Activated CD4-positive, alpha-beta T cell treated with anti-CD3 and anti-CD28 coated beads, Interleukin-2, amount 50 U/mL, for 4 hours (primary cell): Measurements from ENCODE around the gene MARCKSL1.
"Not testable (repeated sequence)": the region's sequence is repeated elsewhere in the genome, so short reads cannot be mapped to it uniquely, and the experiment has no call there.

ENCODE experiments used
- DNase-seq, 2 experiments: peaks; one replicate each; pipeline ENCODE4 v3.0.0-alpha.2; 2020

Gene MARCKSL1, protein sequence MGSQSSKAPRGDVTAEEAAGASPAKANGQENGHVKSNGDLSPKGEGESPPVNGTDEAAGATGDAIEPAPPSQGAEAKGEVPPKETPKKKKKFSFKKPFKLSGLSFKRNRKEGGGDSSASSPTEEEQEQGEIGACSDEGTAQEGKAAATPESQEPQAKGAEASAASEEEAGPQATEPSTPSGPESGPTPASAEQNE

GRCh38 chr1:32335790-32336590 lies at the start of gene MARCKSL1:
MARCKSL1 (minus strand) TSS chr1:32336233; CDS start chr1:32336033, 200 bp downstream.
- DNase-seq = peak; percentile 83 to 84

DNA sequence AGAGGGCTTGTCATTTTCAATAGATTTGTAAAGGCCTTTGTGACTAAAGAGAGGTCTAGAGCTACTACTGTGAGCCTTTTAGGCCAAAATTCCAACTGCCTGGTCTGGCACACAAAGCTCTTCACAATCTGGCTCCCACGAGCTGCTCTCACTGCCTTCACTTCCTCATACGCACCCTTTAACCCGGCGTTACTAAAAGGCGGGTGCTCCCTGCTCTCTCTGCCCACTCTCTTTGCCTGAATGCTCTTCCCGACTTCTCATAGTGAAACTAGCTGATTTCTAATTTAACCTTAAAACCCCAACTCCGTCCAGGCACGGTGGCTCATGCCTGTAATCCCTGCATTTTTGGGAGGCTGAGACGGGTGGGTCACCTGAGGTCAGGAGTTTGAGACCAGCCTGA lies 44.0 kb upstream of the MARCKSL1 start:
- DNase-seq = no peak

DNA sequence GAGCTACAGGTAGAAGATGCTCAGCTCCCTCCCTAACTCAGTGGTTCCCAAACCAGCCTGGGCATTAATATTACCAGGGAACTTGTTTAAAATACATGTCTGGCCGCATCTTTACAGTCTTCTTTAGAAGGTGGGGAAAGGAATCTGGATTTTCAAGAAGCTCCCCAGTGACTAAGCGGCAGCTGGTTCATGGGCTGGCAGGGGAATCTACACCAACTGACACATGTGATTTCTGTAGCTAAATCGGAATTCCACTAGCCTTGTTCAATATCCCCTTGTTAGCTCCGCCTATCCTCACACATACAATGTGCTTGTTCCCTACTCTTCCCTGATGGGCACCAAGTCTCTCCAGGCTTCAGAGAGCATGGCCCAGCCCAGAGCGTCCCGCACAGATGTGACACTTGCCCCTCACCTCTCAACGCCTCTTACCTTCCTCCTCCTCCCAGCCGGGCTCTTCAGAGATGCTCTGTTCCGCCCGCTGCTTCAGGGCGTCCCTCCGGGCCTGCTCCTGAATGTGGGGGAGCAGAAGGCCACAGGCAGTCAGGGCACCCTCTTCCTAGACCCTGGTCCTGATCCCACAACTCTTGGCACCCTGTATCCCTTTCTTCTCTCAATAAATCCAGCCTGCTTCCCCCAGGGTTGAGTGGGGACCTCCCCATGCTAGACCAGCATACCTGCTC lies 41.6 kb upstream of the MARCKSL1 start:
- no peak for DNase-seq

DNA sequence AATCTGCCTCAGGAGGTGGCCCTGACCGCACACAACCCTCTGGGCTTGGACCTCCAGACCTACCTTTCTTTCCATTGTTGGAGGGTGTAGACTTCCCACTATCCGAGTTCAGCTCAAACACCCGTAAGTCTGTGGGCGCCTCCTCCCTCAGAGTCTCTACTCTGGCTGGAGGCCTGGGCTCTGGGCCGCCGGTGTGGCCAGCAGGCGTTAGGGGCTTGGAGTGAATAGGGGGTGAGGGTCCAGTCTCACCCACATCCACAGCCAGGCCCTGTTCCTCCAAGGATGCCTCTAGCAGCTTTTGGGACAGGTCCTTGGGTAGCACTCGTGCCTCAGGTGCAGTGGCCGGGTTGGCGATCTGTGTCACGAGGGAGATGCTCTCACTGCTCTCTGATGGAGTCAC lies 40.2 kb upstream of the MARCKSL1 start:
- DNase-seq = no peak

DNA sequence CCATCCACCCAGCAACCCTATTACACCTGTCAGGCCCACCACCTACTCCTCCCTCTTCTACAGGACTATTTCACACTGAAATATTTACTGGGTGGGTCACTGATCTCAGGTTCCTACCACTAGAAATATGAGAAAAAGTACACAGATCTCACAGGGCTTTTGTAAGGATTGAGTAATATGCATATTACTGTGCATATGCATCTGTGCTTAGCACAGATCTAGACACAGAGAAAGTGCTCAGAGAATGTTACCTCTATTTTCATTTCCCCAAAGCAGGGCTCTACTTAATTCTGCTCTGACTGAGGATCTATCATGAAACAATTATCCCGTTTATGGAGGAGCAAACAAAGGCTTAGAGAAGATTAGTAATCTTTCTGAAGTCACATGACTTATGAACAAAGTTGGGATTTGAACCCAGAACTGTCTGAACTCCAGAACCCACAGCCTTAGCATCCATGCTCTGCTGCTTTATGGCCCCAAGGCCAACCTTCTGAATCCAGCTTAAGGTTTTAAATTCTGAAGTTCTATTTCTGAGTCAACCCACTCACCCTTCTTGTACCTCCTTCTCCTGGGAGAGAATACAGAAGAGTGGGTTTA lies 38.1 kb upstream of the MARCKSL1 start:
- DNase-seq = no peak

DNA sequence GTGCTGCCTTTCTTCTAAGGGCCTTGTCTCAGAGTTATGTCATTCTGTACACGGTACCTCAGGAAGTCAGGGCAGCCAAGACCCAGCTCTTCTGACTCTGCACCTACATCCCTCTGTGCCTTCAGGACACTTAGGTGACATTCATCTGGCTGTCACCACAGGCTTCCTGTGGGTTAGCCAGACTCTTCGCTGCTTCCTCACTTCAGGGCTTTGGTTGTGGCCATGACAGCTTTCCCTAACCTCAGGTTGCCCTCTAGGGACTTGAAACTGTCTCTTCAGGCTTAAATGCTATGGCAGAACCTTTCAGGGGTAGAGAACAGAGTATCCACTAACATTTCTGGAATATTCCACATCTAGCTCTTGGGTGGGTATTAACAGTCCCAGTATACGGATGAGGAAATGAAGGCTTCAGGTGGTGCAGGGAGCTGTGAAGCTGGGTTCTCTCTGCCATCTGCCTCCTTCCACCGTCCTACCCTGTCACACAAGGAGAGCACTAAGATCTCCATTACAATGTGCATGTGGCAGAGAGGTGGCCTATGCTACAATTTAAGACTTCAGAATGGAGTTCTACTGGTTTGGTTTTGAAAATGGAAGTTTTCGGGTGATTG lies 36.2 kb upstream of the MARCKSL1 start:
- peak; percentile 22 to 36 for DNase-seq

- DNase-seq = no peak
These were observed 32.0 kb upstream of the MARCKSL1 start for GRCh38 chr1:32367912-32368635.

GRCh38 chr1:32365445-32365844 lies 29.4 kb upstream of the MARCKSL1 start:
- DNase-seq = no peak

DNA sequence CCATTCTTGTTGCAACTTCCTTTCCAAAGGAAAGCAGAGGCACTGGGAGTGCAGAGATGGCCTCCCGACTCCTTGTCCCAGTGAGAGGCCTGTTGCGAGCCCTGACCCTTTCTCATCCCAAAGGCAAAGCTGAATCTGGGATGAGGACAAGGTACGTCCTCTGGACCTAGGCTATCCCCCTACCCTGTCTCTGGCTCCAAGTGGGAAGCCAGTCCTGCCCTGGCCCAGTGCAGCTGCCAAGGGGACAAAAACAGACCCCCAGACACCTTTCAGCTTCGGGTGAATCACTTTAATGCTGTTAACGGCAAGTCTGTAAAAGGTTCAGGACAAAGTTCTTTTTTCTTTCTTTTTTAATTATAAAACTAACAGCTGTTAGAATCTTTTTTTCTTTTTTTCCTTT lies 28.8 kb upstream of the MARCKSL1 start:
- DNase-seq = no peak

GRCh38 chr1:32363713-32364112 lies 27.7 kb upstream of the MARCKSL1 start:
- DNase-seq = no peak

- no peak for DNase-seq
These were observed 26.7 kb upstream of the MARCKSL1 start, which contains the start of the genes FAM229A and TSSK3 for GRCh38 chr1:32362474-32363313. FAM229A (minus strand) TSS chr1:32362485; CDS start chr1:32362091, 394 bp downstream. TSSK3 (plus strand) TSS chr1:32362539; CDS start chr1:32362702, 163 bp downstream.

GRCh38 chr1:32361674-32362473 lies 25.8 kb upstream of the MARCKSL1 start:
- DNase-seq = peak in 1 of 2 experiments; percentile 33

- no peak for DNase-seq
These were observed 25.3 kb upstream of the MARCKSL1 start for GRCh38 chr1:32361308-32361673.

GRCh38 chr1:32358435-32358834 lies 22.4 kb upstream of the MARCKSL1 start:
- no peak for DNase-seq

GRCh38 chr1:32357614-32358013 lies 21.6 kb upstream of the MARCKSL1 start:
- no peak for DNase-seq

DNA sequence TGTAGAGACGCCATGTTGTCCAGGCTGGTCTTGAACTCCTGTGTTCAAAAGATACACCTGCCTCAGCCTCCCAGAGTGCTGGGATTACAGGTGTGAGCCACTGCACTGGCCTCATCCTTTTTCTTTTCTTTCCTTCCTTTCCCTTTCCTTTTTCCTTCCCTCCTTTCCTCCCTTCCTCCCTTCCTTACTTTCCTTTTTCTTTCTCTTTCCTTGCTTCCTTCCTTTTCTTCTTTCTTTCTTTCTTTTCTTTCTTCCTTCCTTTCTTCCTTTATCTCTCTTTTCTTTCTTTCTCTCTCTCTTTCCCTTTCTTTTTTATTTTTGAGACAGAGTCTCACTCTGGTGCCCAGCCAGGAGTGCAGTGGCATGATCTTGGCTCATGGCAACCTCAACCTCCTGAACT lies 20.4 kb upstream of the MARCKSL1 start:
- no peak for DNase-seq

DNA sequence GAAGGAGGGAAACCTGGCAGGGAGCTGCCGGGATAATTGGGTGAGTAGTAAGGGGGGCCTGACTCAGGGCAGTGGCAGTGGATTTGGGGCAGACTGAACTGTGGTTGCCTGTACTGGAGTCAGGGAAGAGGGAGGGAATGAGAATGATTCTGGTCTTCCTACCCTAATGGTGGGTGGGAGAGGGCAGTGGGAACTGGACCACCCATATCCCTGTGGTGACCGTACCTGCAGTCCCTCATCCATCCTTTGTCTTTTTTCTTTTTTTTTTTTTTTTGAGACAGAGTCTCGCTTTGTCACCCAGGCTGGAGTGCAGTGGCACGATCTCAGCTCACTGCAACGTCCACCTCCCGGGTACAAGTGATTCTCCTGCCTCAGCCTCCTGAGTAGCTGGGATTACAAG lies 19.7 kb upstream of the MARCKSL1 start:
- not testable (repeated sequence) for DNase-seq

- DNase-seq = no peak
These were observed 18.0 kb upstream of the MARCKSL1 start for GRCh38 chr1:32353886-32354570.

GRCh38 chr1:32353431-32353830 lies 17.4 kb upstream of the MARCKSL1 start:
- no peak for DNase-seq
